Lower leg skin (tissue), 3 donors: ENCODE measurements around the gene ERC1.

ENCODE experiments used
- CTCF ChIP-seq, 3 donors: fragments of 450-650 bp; IDR thresholded peaks; one replicate each; pipeline ENCODE4 v1.5.1; 2016; ENCODE audit warnings: antibody characterized with exemption in 3 of 3, mild to moderate bottlenecking in 3 of 3, moderate library complexity in 2 of 3
- POLR2A ChIP-seq, 2 donors: fragments of 450-650 bp; IDR thresholded peaks; one replicate each; pipeline ENCODE4 v1.6.1; 2016 to 2017; ENCODE audit warnings: antibody characterized with exemption in 2 of 2, mild to moderate bottlenecking in 1 of 2, moderate library complexity in 1 of 2

- TF ChIP-seq CTCF (IDR thresholded peaks at IDR 0.05) (no peak), POLR2A (IDR thresholded peaks at IDR 0.05) (no peak)
Measured at GRCh38 chr12:1391722-1392121, 400.7 kb downstream of the ERC1 start.
